Stimulated activated naive CD8-positive, alpha-beta T cell treated with anti-CD3 and anti-CD28 coated beads, Interleukin-15, Interleukin-2, amounts not matched to agents 100 U/mL and 50 U/mL, for 24 hours (primary cell): ENCODE data around the gene MTCL1.

Experiments used
- ATAC-seq: fragments of 150-1000 bp; cut with Tn5 transposase; one replicate; pipeline ENCODE4 v1.10.0; 2021
- DNase-seq: peaks from one replicate; pipeline ENCODE4 v3.0.0; 2021

Gene MTCL1

GRCh38 chr18:8688216-8688800, 17.0 kb upstream of the MTCL1 start:
- ATAC-seq (no peak), DNase-seq (no peak)

- DNase-seq = no peak
- ATAC-seq = no peak
Observed at GRCh38 chr18:8688816-8689215, 16.5 kb upstream of the MTCL1 start.

GRCh38 chr18:8689517-8689916, 15.8 kb upstream of the MTCL1 start:
- DNase-seq (no peak), ATAC-seq (no peak)

GRCh38 chr18:8694891-8695290, 10.5 kb upstream of the MTCL1 start:
- ATAC-seq (no peak), DNase-seq (no peak)

- DNase-seq (no peak), ATAC-seq (no peak)
Observed at GRCh38 chr18:8695932-8696517, 9.3 kb upstream of the MTCL1 start.

- DNase-seq (peak; percentile 82), ATAC-seq (peak; percentile 72)
Observed at GRCh38 chr18:8696749-8697211, 8.6 kb upstream of the MTCL1 start.

- ATAC-seq (no peak), DNase-seq (no peak)
Observed at GRCh38 chr18:8699126-8699525, 6.2 kb upstream of the MTCL1 start.

- ATAC-seq (no peak), DNase-seq (no peak)
Observed at GRCh38 chr18:8699948-8700347, 5.4 kb upstream of the MTCL1 start.

GRCh38 chr18:8701546-8702118, 3.7 kb upstream of the MTCL1 start:
- ATAC-seq = no peak
- no peak for DNase-seq

- DNase-seq (no peak), ATAC-seq (no peak)
Observed at GRCh38 chr18:8702668-8703067, 2.7 kb upstream of the MTCL1 start.

- DNase-seq = no peak
Observed at GRCh38 chr18:8703092-8703709, 2.2 kb upstream of the MTCL1 start.

GRCh38 chr18:8703781-8704301, 1.5 kb upstream of the MTCL1 start:
- ATAC-seq (no peak), DNase-seq (no peak)

More at GRCh38 chr18:8703092-8703709, 2.2 kb upstream of the MTCL1 start:
- no peak for ATAC-seq

GRCh38 chr18:8704361-8705237, 757 bp upstream of the MTCL1 start:
- DNase-seq (peak; percentile 90), ATAC-seq (peak; percentile 93)

GRCh38 chr18:8705961-8706790, 820 bp downstream of the MTCL1 start:
- DNase-seq = peak; percentile 21
- no peak for ATAC-seq

GRCh38 chr18:8706791-8707555, 1.6 kb downstream of the MTCL1 start:
- DNase-seq (peak; percentile 14), ATAC-seq (no peak)

GRCh38 chr18:8707556-8708300, 2.4 kb downstream of the MTCL1 start:
- DNase-seq (no peak), ATAC-seq (no peak)

- ATAC-seq (no peak), DNase-seq (no peak)
Observed at GRCh38 chr18:8708670-8709069, 3.3 kb downstream of the MTCL1 start.

- DNase-seq (no peak), ATAC-seq (no peak)
Observed at GRCh38 chr18:8709248-8710059, 4.1 kb downstream of the MTCL1 start.

- no peak for ATAC-seq
- no peak for DNase-seq
Observed at GRCh38 chr18:8711736-8712135, 6.4 kb downstream of the MTCL1 start.
